ENCODE results near the gene CTSZ. TPM values are rescaled to one million over a fixed set of nuclear protein-coding genes. Genes with fewer than 3 reads are reported as not detected.

CTSZ gene
- total and polyA plus RNA-seq, 2 experiments from 2014 or later, result 3.7 to 71.3 TPM

DNA sequence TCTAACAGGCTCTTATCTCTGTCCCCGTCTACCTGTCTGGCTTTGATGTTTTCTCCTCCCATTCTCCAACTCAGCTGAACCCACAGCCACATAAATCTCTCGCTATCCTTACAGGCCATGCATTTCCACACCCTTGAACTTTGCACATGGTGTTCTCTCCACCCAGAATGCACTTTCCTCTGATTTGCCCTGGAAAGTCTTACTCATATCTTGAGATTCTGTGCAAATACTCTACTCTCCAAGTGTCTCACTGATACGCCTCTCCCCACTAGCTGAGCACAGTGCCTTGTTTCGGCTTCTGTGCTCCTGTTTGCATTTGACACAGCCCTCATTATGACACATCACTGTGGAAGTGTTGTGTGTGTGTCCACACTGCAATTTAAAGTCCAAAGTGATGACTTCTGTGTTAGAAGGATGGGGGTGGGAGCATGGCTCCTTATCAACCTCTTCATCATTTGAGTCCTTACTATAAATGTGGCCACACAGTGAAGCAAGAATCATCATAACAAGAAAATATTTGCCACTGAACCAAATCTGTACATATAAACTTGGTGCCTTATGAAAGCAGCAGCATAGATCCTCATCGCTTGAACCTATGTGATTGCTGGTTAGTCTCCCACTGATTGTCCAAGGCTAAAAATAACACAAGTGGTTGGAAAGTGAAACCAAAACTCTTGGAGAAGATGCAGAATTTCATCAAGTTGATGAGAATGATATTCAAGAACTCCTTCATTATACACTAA, 41.1 kb upstream of the CTSZ start:
- H3K36me3 ChIP-seq, result no peaks in the 10 kb centered on the region
- DNase-seq (ENCODE audit: low read depth in 1 of 2, low spot score in 1 of 2), result peak in 1 of 2 donors; percentile 69
- H3K4me1 ChIP-seq (ENCODE audit: low read depth), result no peaks in the 10 kb centered on the region
- H3K27me3 ChIP-seq, result peaks cover 7% of the 10 kb centered on the region
- H3K9me3 ChIP-seq (ENCODE audit: low read depth), result no peaks in the 10 kb centered on the region
- H3K27ac ChIP-seq, result no peak overlapping the region
- TF ChIP-seq CTCF (IDR thresholded peaks at IDR 0.05; ENCODE audit: low read depth, low read length), result no peak
- H3K4me3 ChIP-seq, result no peak overlapping the region

- no peaks in the 10 kb centered on the region for H3K4me1 ChIP-seq (ENCODE audit: low read depth)
- no peak for TF ChIP-seq CTCF (IDR thresholded peaks at IDR 0.05; ENCODE audit: low read depth, low read length)
- DNase-seq (ENCODE audit: low read depth in 1 of 2, low spot score in 1 of 2), result no peak
- H3K36me3 ChIP-seq, result no peaks in the 10 kb centered on the region
- no peak overlapping the region for H3K27ac ChIP-seq
- no peaks in the 10 kb centered on the region for H3K9me3 ChIP-seq (ENCODE audit: low read depth)
- no peak overlapping the region for H3K4me3 ChIP-seq
- peaks cover 7% of the 10 kb centered on the region for H3K27me3 ChIP-seq
Observed at GRCh38 chr20:59046862-59047261, 39.8 kb upstream of the CTSZ start.

DNA sequence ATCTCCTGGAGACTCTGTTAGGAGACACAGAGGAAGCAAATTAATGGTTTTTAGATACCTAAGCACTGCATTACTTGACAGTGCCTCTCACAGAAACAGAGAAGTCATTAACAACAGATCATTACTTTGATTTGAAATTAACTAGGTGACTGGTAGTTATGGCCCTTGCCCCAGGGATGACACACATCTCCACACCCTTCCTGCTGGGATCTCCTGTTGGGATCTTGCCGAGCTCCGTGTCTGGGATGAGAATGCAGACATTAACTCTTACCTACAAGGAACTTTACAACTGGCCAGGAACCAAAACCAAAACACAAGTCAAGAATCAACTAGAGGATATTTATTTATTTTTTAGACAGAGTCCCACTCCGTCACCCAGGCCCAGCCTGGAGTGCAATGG, 37.7 kb upstream of the CTSZ start:
- DNase-seq (ENCODE audit: low read depth in 1 of 2, low spot score in 1 of 2), result no peak
- Histone ChIP-seq H3K36me3 (no peaks in the 10 kb centered on the region), H3K4me1 (ENCODE audit: low read depth) (no peaks in the 10 kb centered on the region), H3K9me3 (ENCODE audit: low read depth) (no peaks in the 10 kb centered on the region), H3K27me3 (no peaks in the 10 kb centered on the region), H3K27ac (no peak overlapping the region), H3K4me3 (no peak overlapping the region)
- no peak for TF ChIP-seq CTCF (IDR thresholded peaks at IDR 0.05; ENCODE audit: low read depth, low read length)

- Histone ChIP-seq H3K9me3 (ENCODE audit: low read depth) (no peaks in the 10 kb centered on the region), H3K27me3 (no peaks in the 10 kb centered on the region), H3K27ac (no peak overlapping the region), H3K36me3 (no peaks in the 10 kb centered on the region), H3K4me3 (no peak overlapping the region), H3K4me1 (ENCODE audit: low read depth) (no peaks in the 10 kb centered on the region)
- TF ChIP-seq CTCF (IDR thresholded peaks at IDR 0.05; ENCODE audit: low read depth, low read length), result no peak
- no peak for DNase-seq (ENCODE audit: low read depth in 1 of 2, low spot score in 1 of 2)
Observed at GRCh38 chr20:59044295-59044694, 37.2 kb upstream of the CTSZ start.

DNA sequence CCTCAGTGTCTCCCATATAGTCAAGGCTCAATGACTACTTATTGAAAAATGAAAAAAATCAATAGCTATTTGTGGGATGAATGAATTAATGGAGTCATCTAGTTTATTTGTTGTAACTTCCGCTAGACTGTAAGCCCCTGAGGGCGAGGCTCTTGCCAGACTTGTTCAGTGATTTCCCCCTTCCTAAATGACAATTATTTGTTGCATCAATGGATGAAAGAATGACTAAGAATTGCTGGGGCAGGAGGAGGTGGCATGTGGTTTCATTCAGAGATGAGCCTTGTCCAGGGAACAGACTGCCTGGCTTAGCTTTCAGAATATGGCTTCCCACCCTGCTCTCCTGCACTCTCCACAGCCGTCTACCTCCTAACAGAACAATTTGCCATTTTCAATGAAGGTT, 36.6 kb upstream of the CTSZ start:
- TF ChIP-seq CTCF (IDR thresholded peaks at IDR 0.05; ENCODE audit: low read depth, low read length), result no peak
- H3K27me3 ChIP-seq, result no peaks in the 10 kb centered on the region
- H3K36me3 ChIP-seq, result no peaks in the 10 kb centered on the region
- no peak for DNase-seq (ENCODE audit: low read depth in 1 of 2, low spot score in 1 of 2)
- H3K27ac ChIP-seq, result no peak overlapping the region
- H3K9me3 ChIP-seq (ENCODE audit: low read depth), result no peaks in the 10 kb centered on the region
- H3K4me1 ChIP-seq (ENCODE audit: low read depth), result no peaks in the 10 kb centered on the region
- no peak overlapping the region for H3K4me3 ChIP-seq
